GM23338 (cell line): ENCODE data around the gene TNFRSF8. TPM values are rescaled to one million over a fixed set of nuclear protein-coding genes. Genes with fewer than 3 reads are reported as not detected.

ENCODE experiments used
- ATAC-seq: fragments of 200-7000 bp; cut with Tn5 transposase; 3 replicates; pipeline ENCODE4 v1.9.1; 2020
- DNase-seq: peaks from one replicate; pipeline ENCODE4 v3.0.0-alpha.2; 2015; ENCODE audit warnings: low spot score
- H2AFZ ChIP-seq: fragments of 200-600 bp; sonication (generic); 2 replicates; pipeline ENCODE4 v1.8.0; 2016; ENCODE audit warnings: antibody characterized with exemption, mild to moderate bottlenecking, moderate library complexity
- H3F3A ChIP-seq: fragments of 200-600 bp; sonication (generic); replicated peaks from 2 replicates; pipeline ENCODE4 v1.8.0; 2017; ENCODE audit warnings: antibody characterized with exemption, mixed run types, low read depth
- H3K27ac ChIP-seq: fragments of 200-600 bp; sonication (generic); 2 replicates; pipeline ENCODE4 v1.6.1; 2016; ENCODE audit warnings: low read depth
- H3K27me3 ChIP-seq: fragments of 200-600 bp; sonication (generic); 2 replicates; pipeline ENCODE4 v1.8.0; 2016; ENCODE audit warnings: mild to moderate bottlenecking, mixed run types, moderate library complexity; ENCODE audit not compliant: insufficient read depth
- H3K36me3 ChIP-seq: fragments of 200-600 bp; sonication (generic); 2 replicates; pipeline ENCODE4 v1.8.0; 2016; ENCODE audit warnings: mild to moderate bottlenecking; ENCODE audit not compliant: insufficient read depth
- H3K4me1 ChIP-seq: fragments of 200-600 bp; sonication (generic); 2 replicates; pipeline ENCODE4 v1.8.0; 2016; ENCODE audit warnings: mild to moderate bottlenecking, moderate library complexity; ENCODE audit not compliant: insufficient read depth
- H3K4me2 ChIP-seq: fragments of 200-600 bp; sonication (generic); 2 replicates; pipeline ENCODE4 v1.7.1; 2017; ENCODE audit warnings: mixed run types
- H3K4me3 ChIP-seq: fragments of 200-600 bp; sonication (generic); 2 replicates; pipeline ENCODE4 v1.6.1; 2016; ENCODE audit warnings: mixed run types
- H3K79me2 ChIP-seq: fragments of 200-600 bp; sonication (generic); replicated peaks from 2 replicates; pipeline ENCODE4 v1.8.0; 2017; ENCODE audit warnings: mild to moderate bottlenecking; ENCODE audit not compliant: insufficient read depth
- H3K9me2 ChIP-seq: fragments of 200-600 bp; sonication (generic); 2 replicates; pipeline ENCODE4 v1.8.0; 2017; ENCODE audit not compliant: insufficient read depth
- H4K20me1 ChIP-seq: fragments of 200-600 bp; sonication (generic); replicated peaks from 2 replicates; pipeline ENCODE4 v1.8.0; 2017; ENCODE audit warnings: mild to moderate bottlenecking; ENCODE audit not compliant: insufficient read depth
- H3K27ac Mint-ChIP-seq: 2 replicates; pipeline ENCODE4 v1.8.0; 2020; ENCODE audit warnings: inconsistent platforms, mild to moderate bottlenecking, moderate library complexity, mixed read lengths
- H3K27me3 Mint-ChIP-seq: 3 replicates; pipeline ENCODE4 v1.8.0; 2022; ENCODE audit warnings: low read depth, mild to moderate bottlenecking, moderate library complexity, mixed read lengths, inconsistent platforms; ENCODE audit not compliant: insufficient read depth, poor library complexity
- H3K36me3 Mint-ChIP-seq: 3 replicates; pipeline ENCODE4 v1.8.0; 2021; ENCODE audit warnings: low read depth, mild to moderate bottlenecking, inconsistent platforms, moderate library complexity, mixed read lengths
- H3K4me1 Mint-ChIP-seq: 3 replicates; pipeline ENCODE4 v1.8.0; 2020; ENCODE audit warnings: mild to moderate bottlenecking, inconsistent platforms, mixed read lengths
- H3K4me3 Mint-ChIP-seq: 3 replicates; pipeline ENCODE4 v1.8.0; 2021; ENCODE audit warnings: moderate library complexity, mild to moderate bottlenecking, inconsistent platforms, mixed read lengths
- H3K9me3 Mint-ChIP-seq: 3 replicates; pipeline ENCODE4 v1.8.0; 2020; ENCODE audit warnings: moderate library complexity, mild to moderate bottlenecking, inconsistent platforms, mixed read lengths
- CREB1 ChIP-seq: fragments of 250-450 bp; sonication (Bioruptor Pico); IDR thresholded peaks from 2 replicates; pipeline ENCODE4 v1.5.0; 2020; ENCODE audit warnings: low read depth, mild to moderate bottlenecking, moderate library complexity
- CTCF ChIP-seq, 2 experiments: fragments of 200-600 bp in 1 of 2; sonication (generic) in 1 of 2; conservative IDR thresholded peaks; 2 replicates each; pipeline versions ENCODE4 v1.5.1 to v1.6.1; 2016 to 2017; ENCODE audit warnings: antibody characterized with exemption in 2 of 2, low read depth in 2 of 2, mild to moderate bottlenecking in 2 of 2, moderate library complexity in 1 of 2
- ETS1 ChIP-seq: IDR thresholded peaks from 2 replicates; pipeline ENCODE4 v1.6.1; 2016; ENCODE audit warnings: antibody characterized with exemption
- EZH2 ChIP-seq: fragments of 200-600 bp; sonication (generic); IDR thresholded peaks from one replicate; pipeline ENCODE4 v1.8.0; 2017; ENCODE audit warnings: antibody characterized with exemption, mild to moderate bottlenecking, low read depth; ENCODE audit not compliant: unreplicated experiment
- EZH2phosphoT487 ChIP-seq: fragments of 200-600 bp; sonication (generic); IDR thresholded peaks from one replicate; pipeline ENCODE4 v1.8.1; 2018; ENCODE audit warnings: antibody characterized with exemption; ENCODE audit not compliant: unreplicated experiment
- JUNB ChIP-seq: IDR thresholded peaks from one replicate; pipeline ENCODE4 v1.6.1; 2016; ENCODE audit warnings: antibody characterized with exemption; ENCODE audit not compliant: unreplicated experiment
- NANOG ChIP-seq: IDR thresholded peaks from 2 replicates; pipeline ENCODE4 v1.6.1; 2016; ENCODE audit warnings: antibody characterized with exemption, borderline replicate concordance
- POLR2AphosphoS5 ChIP-seq: IDR thresholded peaks from 2 replicates; pipeline ENCODE4 v1.6.1; 2016; ENCODE audit warnings: antibody characterized with exemption, low read depth
- REST ChIP-seq: IDR thresholded peaks from one replicate; pipeline ENCODE4 v1.6.1; 2018; ENCODE audit warnings: antibody characterized with exemption; ENCODE audit not compliant: unreplicated experiment
- STAT1 ChIP-seq: IDR thresholded peaks from one replicate; pipeline ENCODE4 v1.6.1; 2016; ENCODE audit warnings: antibody characterized with exemption; ENCODE audit not compliant: unreplicated experiment
- ZNF114 ChIP-seq: fragments of 250-450 bp; sonication (Bioruptor Pico); IDR thresholded peaks from 2 replicates; pipeline ENCODE4 v1.5.0; 2020; ENCODE audit warnings: mild to moderate bottlenecking, moderate library complexity
- ZNF331 ChIP-seq: fragments of 250-450 bp; sonication (Bioruptor Pico); IDR thresholded peaks from 2 replicates; pipeline ENCODE4 v1.5.0; 2020; ENCODE audit warnings: low read depth, mild to moderate bottlenecking, moderate library complexity
- polyA plus RNA-seq: library from polyadenylated mRNA; unstranded; fragments of >200 nt; fragmentation: Nextera tagmentation; extraction: Ambion mirVana; gene quantifications from 2 replicates; pipeline ENCODE4 v1.2.1, GENCODE V29; 2016
- total RNA-seq: library from RNA; depleted of rRNA; stranded (reverse); fragments of >200 nt; shearing (Covaris generic); gene quantifications from 2 replicates; pipeline ENCODE4 v1.2.3, GENCODE V29; 2014

Gene TNFRSF8
- total and polyA plus RNA-seq, 2 experiments from 2014 or later: 11.7 to 28.2 TPM

GRCh38 chr1:12052997-12053686 lies 10.0 kb upstream of the TNFRSF8 start:
- DNase-seq (peak; percentile 34), ATAC-seq (peak; percentile 21)
- Histone ChIP-seq H3K4me3 (no peak overlapping the region), H3K4me1 (peaks cover 5% of the 10 kb centered on the region; the same call in 1 of the 2 replicates), H3F3A (no peaks in the 10 kb centered on the region), H3K9me2 (no peaks in the 10 kb centered on the region), H3K27me3 (no peaks in the 10 kb centered on the region), H4K20me1 (no peaks in the 10 kb centered on the region), H3K27ac (no peak overlapping the region), H2AFZ (no peak overlapping the region), H3K4me2 (no peak overlapping the region), H3K79me2 (no peaks in the 10 kb centered on the region), H3K36me3 (no peaks in the 10 kb centered on the region)
- no peak overlapping the region for H3K4me3 Mint-ChIP-seq
- H3K27me3 Mint-ChIP-seq: peaks cover 7% of the 10 kb centered on the region
- no peak overlapping the region for H3K27ac Mint-ChIP-seq
- peaks cover 21% of the 10 kb centered on the region for H3K4me1 Mint-ChIP-seq
- H3K36me3 Mint-ChIP-seq: no peaks in the 10 kb centered on the region
- TF ChIP-seq CTCF (conservative IDR thresholded peaks at IDR 0.05; ENCODE audit: low read depth in 2 of 2) (peak; percentile 29 to 44; a peak in 3 of 4 replicates), EZH2phosphoT487 (no peak)
- H3K9me3 Mint-ChIP-seq: no peaks in the 10 kb centered on the region; the same call in 1 of the 3 replicates

- H3K4me3 ChIP-seq: no peak overlapping the region
- no peak overlapping the region for H3K27ac Mint-ChIP-seq
- H3K9me2 ChIP-seq: no peaks in the 10 kb centered on the region
- peaks cover 21% of the 10 kb centered on the region for H3K4me1 Mint-ChIP-seq
- no peaks in the 10 kb centered on the region; the same call in 1 of the 3 replicates for H3K9me3 Mint-ChIP-seq
- no peak overlapping the region for H3K4me2 ChIP-seq
- H4K20me1 ChIP-seq: no peaks in the 10 kb centered on the region
- no peak for TF ChIP-seq CREB1 (CRISPR knock-in tag)
- no peak for TF ChIP-seq ZNF331 (CRISPR knock-in tag)
- TF ChIP-seq EZH2phosphoT487: no peak
- TF ChIP-seq STAT1: no peak
- TF ChIP-seq POLR2AphosphoS5: no peak
- no peak for TF ChIP-seq JUNB
- TF ChIP-seq ETS1: no peak
- no peak for TF ChIP-seq NANOG
- no peak for TF ChIP-seq CTCF (conservative IDR thresholded peaks at IDR 0.05; ENCODE audit: low read depth in 2 of 2)
- no peak for TF ChIP-seq EZH2
- no peak for TF ChIP-seq ZNF114 (CRISPR knock-in tag)
- no peak for TF ChIP-seq REST
- no peak overlapping the region for H2AFZ ChIP-seq
- H3K36me3 ChIP-seq: no peaks in the 10 kb centered on the region
- H3K79me2 ChIP-seq: no peaks in the 10 kb centered on the region
- no peaks in the 10 kb centered on the region for H3F3A ChIP-seq
- H3K36me3 Mint-ChIP-seq: no peaks in the 10 kb centered on the region
- no peak overlapping the region for H3K4me3 Mint-ChIP-seq
- H3K27ac ChIP-seq: no peak overlapping the region
- no peaks in the 10 kb centered on the region for H3K27me3 ChIP-seq
- H3K27me3 Mint-ChIP-seq: peaks cover 7% of the 10 kb centered on the region
- peaks cover 5% of the 10 kb centered on the region; the same call in 1 of the 2 replicates for H3K4me1 ChIP-seq
- DNase-seq: no peak
- no peak for ATAC-seq
These were observed 9.2 kb upstream of the TNFRSF8 start for GRCh38 chr1:12053752-12054548.
